Left ventricle myocardium inferior (tissue), 1 donor: Measurements from ENCODE around the gene SLC38A6. TPM values are rescaled to one million over a fixed set of nuclear protein-coding genes. Genes with fewer than 3 reads are reported as not detected.

ENCODE experiments used
- DNase-seq: peaks from one replicate; pipeline ENCODE4 v3.0.0-alpha.2; 2020
- H3K27ac ChIP-seq: fragments of 200-600 bp; replicated peaks from 2 replicates; pipeline ENCODE4 v1.8.0; 2021
- H3K27me3 ChIP-seq: fragments of 200-600 bp; 2 replicates; pipeline ENCODE4 v1.8.0; 2021; ENCODE audit warnings: low read depth
- H3K36me3 ChIP-seq: fragments of 200-600 bp; 2 replicates; pipeline ENCODE4 v1.8.0; 2021
- H3K4me1 ChIP-seq: fragments of 200-600 bp; 2 replicates; pipeline ENCODE4 v1.8.0; 2021
- H3K4me3 ChIP-seq: fragments of 200-600 bp; 2 replicates; pipeline ENCODE4 v1.8.0; 2021; ENCODE audit warnings: mild to moderate bottlenecking, moderate library complexity
- H3K9me3 ChIP-seq: fragments of 200-600 bp; replicated peaks from 2 replicates; pipeline ENCODE4 v1.8.0; 2021
- intact Hi-C: fragments of 100-400 bp; cut with micrococcal nuclease; formaldehyde crosslinking; loops from one replicate; pipeline ENCODE4 v1.11.0; 2022
- total RNA-seq: library from RNA; stranded (reverse); fragmentation: NEBNext Ultra II Directional; extraction: Animal tissue kit (Norgen Biotek cat#: 25700); gene quantifications from one replicate; pipeline ENCODE4 v1.2.1, GENCODE V29; 2021
- TF ChIP-seq, protein P1 (sequence below): fragments of 200-600 bp; IDR thresholded peaks from 2 replicates; pipeline ENCODE4 v1.8.0; 2021; ENCODE audit warnings: antibody characterized with exemption, mild to moderate bottlenecking, borderline replicate concordance
- donor health status: DM: no; HTN: yes; CAD: no; lungs with severe emphysema.

SLC38A6 gene
- total RNA-seq, 1 donor from 2014 or later: 6.3 TPM

DNA sequence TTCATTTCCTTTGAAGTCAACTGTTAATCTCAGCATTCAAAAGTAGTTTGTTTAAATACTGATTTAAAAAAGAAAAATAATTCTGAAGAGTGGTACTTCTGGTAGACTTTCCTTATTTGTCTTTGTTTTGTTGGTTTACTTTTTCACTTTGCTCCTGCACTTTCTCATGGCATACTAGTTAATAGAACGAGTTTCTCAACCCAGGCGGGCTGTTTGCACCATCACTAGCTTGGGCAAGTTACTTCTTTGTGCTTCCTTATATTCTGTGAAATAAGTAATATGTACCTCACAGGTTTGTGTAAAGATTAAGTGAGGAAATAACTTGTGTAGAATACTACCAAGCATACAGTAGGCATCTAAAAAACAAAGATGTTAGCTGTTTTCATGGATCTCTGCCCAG lies 45.5 kb downstream of the SLC38A6 start:
- intact Hi-C loops: loop anchor here (10.0 kb wide), 1 partner anchor 228 kb away; no protein-coding TSS in a partner anchor
- no peaks in the 10 kb centered on the region for H3K27me3 ChIP-seq
- no peaks in the 10 kb centered on the region for H3K9me3 ChIP-seq
- H3K36me3 ChIP-seq: no peaks in the 10 kb centered on the region
- TF ChIP-seq, protein P1, sequence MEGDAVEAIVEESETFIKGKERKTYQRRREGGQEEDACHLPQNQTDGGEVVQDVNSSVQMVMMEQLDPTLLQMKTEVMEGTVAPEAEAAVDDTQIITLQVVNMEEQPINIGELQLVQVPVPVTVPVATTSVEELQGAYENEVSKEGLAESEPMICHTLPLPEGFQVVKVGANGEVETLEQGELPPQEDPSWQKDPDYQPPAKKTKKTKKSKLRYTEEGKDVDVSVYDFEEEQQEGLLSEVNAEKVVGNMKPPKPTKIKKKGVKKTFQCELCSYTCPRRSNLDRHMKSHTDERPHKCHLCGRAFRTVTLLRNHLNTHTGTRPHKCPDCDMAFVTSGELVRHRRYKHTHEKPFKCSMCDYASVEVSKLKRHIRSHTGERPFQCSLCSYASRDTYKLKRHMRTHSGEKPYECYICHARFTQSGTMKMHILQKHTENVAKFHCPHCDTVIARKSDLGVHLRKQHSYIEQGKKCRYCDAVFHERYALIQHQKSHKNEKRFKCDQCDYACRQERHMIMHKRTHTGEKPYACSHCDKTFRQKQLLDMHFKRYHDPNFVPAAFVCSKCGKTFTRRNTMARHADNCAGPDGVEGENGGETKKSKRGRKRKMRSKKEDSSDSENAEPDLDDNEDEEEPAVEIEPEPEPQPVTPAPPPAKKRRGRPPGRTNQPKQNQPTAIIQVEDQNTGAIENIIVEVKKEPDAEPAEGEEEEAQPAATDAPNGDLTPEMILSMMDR: no peak
- DNase-seq: no peak
- no peak overlapping the region for H3K4me3 ChIP-seq
- no peaks in the 10 kb centered on the region for H3K4me1 ChIP-seq
- H3K27ac ChIP-seq: no peak overlapping the region

DNA sequence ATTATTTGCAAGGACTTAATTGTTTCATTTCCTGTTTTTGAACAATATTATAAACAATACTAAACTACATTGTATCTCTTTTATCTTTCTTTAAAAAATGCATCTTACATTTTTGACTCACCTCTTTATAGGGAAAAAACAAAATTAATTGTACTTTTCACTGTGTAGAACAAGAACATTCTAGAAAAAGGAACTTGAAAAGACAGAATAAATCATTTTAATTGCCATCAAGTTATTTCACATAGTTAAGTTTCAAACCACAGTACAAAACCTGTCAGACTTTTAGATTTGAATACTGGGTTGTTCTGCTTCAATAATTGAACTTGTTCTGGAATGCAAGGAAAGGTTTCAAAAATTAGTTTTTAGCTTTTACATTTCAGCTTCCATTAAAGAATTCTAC lies 50.0 kb downstream of the SLC38A6 start:
- H3K4me1 ChIP-seq: no peaks in the 10 kb centered on the region
- no peaks in the 10 kb centered on the region for H3K9me3 ChIP-seq
- no peak for DNase-seq
- intact Hi-C loops: no loop called here
- H3K27me3 ChIP-seq: no peaks in the 10 kb centered on the region
- H3K36me3 ChIP-seq: no peaks in the 10 kb centered on the region
- no peak overlapping the region for H3K4me3 ChIP-seq
- no peak overlapping the region for H3K27ac ChIP-seq
- TF ChIP-seq, protein P1: no peak

DNA sequence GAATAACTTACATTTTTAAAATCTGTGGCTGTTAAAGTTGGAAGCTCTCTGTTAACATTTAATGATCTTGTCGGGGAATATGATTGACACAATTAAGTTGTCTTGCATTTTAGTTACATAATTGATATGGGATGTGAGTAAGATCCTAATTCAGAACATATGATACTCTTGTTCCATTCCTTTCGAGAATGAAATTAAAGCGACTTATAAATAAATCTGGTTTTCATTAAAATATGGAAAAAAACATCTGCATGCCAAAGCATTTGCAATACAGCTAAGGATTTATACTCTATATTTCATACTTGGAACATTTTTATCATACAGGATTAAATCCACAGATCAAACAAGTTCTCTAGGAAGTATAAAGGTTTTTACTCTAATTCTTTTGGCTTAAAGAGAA lies 52.0 kb downstream of the SLC38A6 start:
- intact Hi-C loops: no loop called here
- no peaks in the 10 kb centered on the region for H3K9me3 ChIP-seq
- TF ChIP-seq, protein P1: no peak
- no peaks in the 10 kb centered on the region for H3K27me3 ChIP-seq
- no peaks in the 10 kb centered on the region for H3K4me1 ChIP-seq
- H3K36me3 ChIP-seq: no peaks in the 10 kb centered on the region
- H3K27ac ChIP-seq: no peak overlapping the region
- no peak overlapping the region for H3K4me3 ChIP-seq
- no peak for DNase-seq

DNA sequence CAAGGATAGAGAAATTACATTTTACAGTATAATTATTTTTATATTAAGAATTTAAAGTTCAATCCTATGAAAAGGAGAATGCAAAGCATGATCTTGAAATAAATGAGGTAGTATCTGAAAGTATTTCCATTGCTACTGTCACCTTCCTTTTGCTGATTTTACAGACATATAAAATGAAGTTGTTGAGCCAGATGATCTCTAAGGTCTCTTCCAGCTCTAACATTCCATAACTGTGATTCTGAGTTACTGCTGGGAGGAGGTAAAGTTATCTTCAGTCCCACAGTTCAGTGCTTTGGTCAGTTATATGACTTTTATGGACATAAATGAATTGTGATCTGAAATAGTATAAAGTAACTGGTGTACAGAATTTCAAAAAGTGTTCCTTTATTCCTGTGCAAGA lies 52.8 kb downstream of the SLC38A6 start:
- TF ChIP-seq, protein P1: no peak
- H3K4me1 ChIP-seq: no peaks in the 10 kb centered on the region
- H3K27me3 ChIP-seq: no peaks in the 10 kb centered on the region
- H3K36me3 ChIP-seq: no peaks in the 10 kb centered on the region
- intact Hi-C loops: no loop called here
- no peaks in the 10 kb centered on the region for H3K9me3 ChIP-seq
- H3K4me3 ChIP-seq: no peak overlapping the region
- DNase-seq: no peak
- no peak overlapping the region for H3K27ac ChIP-seq

DNA sequence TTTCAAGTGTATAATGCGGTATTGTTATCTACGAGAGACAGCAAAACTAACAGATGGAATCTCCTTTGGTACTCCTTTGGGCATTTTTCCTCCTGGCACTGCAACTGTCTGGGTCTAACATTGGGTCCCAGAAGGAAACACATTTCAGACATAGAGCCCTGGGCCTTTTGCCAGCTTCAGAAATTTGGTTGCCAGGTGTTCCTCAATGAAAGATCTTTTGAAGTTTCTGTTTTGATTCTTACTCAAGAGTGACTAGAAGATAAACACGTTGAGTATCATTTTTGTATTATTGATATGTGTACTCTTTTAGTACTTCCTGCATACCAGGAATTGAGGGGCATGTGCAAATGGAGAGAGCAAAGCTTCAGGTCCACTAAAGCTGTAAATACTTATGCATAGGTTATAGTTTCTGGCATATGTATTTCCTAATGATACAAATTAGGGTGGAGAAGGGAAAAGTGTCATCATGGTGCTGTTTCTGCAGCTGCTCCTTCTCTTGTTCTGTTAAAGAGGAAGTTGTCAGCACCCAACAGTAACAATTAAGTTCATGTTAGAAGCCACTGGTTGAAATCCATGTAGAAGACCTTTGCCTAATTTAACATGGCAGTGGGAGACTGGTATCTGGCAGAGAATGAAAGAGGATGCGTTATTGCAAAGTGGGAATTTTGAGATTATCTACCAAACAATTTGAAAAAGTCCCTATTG lies 53.5 kb downstream of the SLC38A6 start:
- H3K27ac ChIP-seq: no peak overlapping the region
- H3K27me3 ChIP-seq: no peaks in the 10 kb centered on the region
- H3K36me3 ChIP-seq: no peaks in the 10 kb centered on the region
- no peaks in the 10 kb centered on the region for H3K9me3 ChIP-seq
- no peak overlapping the region for H3K4me3 ChIP-seq
- TF ChIP-seq, protein P1: no peak
- no peaks in the 10 kb centered on the region for H3K4me1 ChIP-seq
- no peak for DNase-seq
- intact Hi-C loops: no loop called here
